Choroid plexus epithelial cell (primary cell): ENCODE results near the gene HOXC5.

Experiments used
- DNase-seq: peaks from one replicate; pipeline ENCODE4 v3.0.0-alpha.2; 2010; ENCODE audit warnings: low read depth
- H3K4me3 ChIP-seq: 2 replicates; pipeline ENCODE4 v1.5.1; 2011; ENCODE audit warnings: low read depth, mild to moderate bottlenecking, control low read depth, low read length, moderate library complexity
- TF ChIP-seq, protein P1 (sequence below): conservative IDR thresholded peaks from 2 replicates; pipeline ENCODE4 v1.5.1; 2011; ENCODE audit warnings: low read depth, mild to moderate bottlenecking, control low read depth, inconsistent platforms, low read length, moderate library complexity

Gene HOXC5

DNA sequence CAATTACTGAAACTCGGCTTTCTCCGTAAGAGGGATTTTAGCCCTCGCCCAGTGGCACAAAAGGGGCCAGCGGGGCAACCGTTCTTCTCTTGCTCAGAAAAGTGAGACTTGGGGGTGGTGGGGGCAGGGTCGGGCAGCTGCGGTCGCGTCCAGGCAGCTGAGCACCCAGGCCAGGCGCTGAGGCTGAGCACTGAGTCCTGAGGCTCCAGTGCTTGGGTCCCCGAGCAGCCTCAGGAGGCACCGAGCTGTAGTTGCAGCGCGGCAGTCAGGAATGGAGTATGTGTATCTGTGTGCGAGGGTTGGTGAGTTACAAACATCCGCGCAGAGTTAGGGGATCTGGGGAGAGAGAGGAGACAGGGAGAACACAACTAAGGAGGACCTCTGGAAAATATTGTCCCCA lies 8.7 kb upstream of the HOXC5 start:
- no peak overlapping the region for H3K4me3 ChIP-seq
- TF ChIP-seq, protein P1, sequence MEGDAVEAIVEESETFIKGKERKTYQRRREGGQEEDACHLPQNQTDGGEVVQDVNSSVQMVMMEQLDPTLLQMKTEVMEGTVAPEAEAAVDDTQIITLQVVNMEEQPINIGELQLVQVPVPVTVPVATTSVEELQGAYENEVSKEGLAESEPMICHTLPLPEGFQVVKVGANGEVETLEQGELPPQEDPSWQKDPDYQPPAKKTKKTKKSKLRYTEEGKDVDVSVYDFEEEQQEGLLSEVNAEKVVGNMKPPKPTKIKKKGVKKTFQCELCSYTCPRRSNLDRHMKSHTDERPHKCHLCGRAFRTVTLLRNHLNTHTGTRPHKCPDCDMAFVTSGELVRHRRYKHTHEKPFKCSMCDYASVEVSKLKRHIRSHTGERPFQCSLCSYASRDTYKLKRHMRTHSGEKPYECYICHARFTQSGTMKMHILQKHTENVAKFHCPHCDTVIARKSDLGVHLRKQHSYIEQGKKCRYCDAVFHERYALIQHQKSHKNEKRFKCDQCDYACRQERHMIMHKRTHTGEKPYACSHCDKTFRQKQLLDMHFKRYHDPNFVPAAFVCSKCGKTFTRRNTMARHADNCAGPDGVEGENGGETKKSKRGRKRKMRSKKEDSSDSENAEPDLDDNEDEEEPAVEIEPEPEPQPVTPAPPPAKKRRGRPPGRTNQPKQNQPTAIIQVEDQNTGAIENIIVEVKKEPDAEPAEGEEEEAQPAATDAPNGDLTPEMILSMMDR, result no peak
- DNase-seq, result no peak

DNA sequence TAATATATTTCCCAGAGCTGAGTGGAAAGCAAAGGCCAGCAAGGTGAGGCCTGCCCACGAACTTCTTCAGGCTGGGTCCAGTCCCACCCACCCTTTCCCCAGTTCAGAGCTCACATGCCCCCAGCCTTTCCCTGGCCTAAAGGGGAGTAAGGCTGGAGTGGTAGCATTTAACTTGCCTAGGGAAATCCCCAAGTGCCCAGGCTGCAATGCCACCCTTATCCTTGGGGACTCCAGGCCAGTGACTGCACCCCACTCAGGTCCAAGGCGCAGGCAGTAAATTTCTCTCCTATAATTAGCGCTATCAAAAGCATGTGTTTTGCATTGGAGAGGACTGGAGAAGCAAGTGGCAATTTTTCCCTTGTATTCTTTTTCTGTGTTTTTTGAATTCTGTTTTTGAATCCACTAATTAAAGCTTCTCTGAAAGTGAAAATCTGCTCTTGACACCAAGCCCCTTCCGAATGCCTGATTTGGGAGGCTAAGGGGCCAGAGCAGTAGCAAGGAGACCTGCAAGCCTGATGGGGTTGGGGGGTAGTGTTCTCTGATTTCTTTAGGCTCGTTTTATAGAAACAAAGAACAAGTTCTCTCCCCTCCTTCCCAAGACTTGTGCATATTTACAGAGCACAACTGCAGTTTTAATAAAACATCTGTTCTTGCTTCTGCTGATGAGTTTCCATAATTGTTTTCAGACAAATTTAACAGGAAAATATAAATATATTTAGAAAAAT lies 8.1 kb upstream of the HOXC5 start:
- no peak for DNase-seq
- H3K4me3 ChIP-seq, result no peak overlapping the region
- TF ChIP-seq, protein P1, result no peak

DNA sequence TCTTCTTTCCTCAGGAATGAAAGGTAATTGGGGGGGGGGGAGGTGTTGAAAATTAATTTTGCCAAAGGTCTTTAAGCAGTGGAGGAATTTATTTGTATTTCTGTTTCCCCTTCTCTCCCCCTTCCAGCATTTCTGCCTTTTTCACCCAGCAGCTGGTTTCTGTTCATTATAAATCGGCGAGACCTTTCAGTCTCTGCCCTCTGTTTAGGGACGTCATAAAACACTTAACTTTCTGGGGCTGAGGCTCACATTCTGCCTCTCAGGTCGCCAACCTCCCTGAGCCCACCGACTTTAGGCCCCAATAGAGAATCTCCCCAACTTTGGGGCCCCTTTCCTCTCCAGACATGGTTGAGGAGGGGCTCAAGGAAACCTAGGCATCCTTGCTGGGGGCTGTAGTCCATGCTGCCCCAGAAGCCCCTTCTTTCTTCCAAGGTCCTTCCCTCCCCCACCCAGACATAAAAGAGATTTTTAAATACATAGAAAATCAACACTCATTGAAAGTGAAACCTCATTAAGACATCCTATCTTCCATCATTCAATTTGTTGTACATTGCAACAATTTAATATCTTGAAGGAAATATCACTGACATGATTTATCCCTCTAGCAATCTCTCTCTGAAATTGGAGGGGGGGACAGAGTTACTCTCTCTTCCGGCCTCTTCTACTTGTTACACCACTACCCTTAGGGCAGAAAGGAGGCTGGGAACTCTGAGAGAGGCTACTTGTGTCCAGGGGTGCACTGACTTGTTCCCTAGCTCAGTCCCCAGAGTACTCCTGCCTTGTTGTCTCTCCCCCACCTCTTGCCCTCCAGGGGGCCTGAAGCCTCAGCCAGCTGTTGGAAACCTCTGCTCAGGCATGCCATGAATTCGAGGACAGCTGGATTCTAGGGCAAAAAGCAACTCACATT lies 7.1 kb upstream of the HOXC5 start:
- TF ChIP-seq, protein P1, result no peak
- no peak overlapping the region for H3K4me3 ChIP-seq
- DNase-seq, result no peak

DNA sequence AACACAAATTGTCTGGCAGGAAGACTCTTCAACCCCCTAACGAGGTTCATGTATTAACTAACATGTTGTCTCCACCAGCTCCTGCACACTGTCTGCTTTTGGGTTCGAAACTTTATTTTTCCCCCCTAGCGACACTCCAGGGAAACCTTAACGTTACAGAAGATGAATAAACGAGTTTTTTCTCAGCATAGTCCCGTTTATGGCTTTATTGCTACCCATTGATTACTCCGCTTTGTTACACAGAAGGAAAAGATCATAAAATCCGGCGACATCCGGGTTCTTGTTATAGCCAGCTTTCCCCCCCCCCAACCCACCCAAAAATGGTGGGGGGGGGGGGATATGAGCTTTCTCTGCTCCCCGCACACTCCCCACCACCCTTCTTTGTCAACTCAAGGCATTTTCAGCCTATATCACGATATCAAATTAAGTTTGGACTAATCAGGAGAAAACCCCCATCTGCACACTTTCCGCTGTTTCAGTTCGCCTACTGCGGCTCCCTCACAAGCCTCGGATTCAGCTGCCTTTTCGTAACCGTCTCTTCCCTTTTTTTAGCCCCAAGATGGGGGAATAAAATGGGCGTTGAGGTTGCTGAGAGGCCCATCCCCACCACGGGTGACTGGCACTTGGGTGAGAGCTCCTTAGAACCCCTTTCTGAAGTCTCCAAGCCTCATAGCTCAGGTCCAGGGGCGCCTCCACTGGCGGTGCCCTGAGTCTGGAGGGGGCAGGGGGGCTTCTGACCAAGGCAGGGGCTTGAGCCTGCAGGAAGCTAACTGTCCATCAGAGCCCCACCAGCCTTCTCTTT lies 6.0 kb upstream of the HOXC5 start:
- TF ChIP-seq, protein P1, result no peak

DNA sequence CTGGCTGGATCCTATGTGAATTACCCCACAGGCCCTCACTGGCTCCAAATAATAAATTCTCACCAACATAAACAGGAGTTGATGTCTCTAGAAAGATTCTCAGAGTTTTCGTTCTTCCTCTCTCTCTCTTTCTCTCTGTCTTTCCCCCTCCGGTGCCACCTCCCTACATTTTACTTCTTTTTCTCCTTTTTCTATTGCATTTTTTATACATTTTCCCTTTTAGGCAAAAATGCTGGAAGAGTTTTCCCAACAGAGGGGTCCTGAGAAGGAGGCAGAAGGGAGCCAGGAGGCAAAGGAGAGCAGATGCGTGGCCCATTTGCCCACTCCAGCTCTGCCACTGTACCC lies 5.4 kb upstream of the HOXC5 start:
- TF ChIP-seq, protein P1, result no peak
- no peak for DNase-seq
- no peak overlapping the region for H3K4me3 ChIP-seq

More for the DNA sequence above, 6.0 kb upstream of the HOXC5 start:
- no peak overlapping the region for H3K4me3 ChIP-seq
- no peak for DNase-seq

- no peak for DNase-seq
- TF ChIP-seq, protein P1, result no peak
- no peak within 1 kb of the TSS for H3K4me3 ChIP-seq
Observed at GRCh38 chr12:54028314-54029201, 4.3 kb upstream of the HOXC5 start, which contains the start of gene HOXC6. HOXC6 (plus strand) TSS chr12:54028440; CDS start chr12:54028522, 82 bp downstream.
